Stimulated activated CD4-positive, alpha-beta T cell treated with anti-CD3 and anti-CD28 coated beads, Interleukin-2, amount 100 ng/mL, for 24 hours (primary cell): Measurements from ENCODE around the gene TMEM266.

ENCODE experiments used
- DNase-seq, 2 donors: peaks; one replicate each; pipeline ENCODE4 v3.0.0-alpha.2; 2020

TMEM266 gene

DNA sequence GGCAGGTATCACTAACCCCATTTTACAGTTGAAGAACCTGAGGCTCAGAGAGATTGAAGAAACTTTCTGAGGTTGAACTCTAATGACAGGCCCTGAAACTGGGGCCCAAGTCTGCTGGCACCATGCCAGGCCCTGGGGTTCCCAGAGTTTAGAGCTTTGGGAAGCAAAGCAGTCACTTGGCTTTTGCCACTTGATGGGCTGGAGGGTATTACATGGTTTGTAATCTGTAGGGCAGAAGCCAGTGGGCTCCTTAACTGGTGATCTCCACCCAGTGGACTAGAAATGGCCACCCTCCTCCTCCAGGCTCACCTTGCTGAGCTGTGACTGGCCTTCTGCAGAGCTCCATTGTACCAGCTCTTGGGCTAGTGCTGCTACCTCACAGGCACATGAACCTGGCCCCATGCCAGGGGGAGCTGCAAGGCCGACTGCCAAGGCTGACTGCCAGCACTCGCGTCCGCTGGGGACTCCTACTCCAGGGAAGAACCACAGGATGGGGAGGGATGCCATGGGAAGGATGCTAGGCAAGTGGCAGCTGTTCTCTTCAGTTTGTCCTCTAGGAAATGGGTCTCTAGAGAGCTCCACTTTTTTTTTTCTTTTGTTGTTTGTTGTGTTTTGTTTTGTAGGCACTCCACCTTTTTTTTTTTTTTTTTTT lies 146.7 kb downstream of the TMEM266 start:
- no peak for DNase-seq

GRCh38 chr15:76208084-76208785 lies 148.4 kb downstream of the TMEM266 start:
- no peak for DNase-seq

- DNase-seq = no peak
Measured at GRCh38 chr15:76208786-76209424, 149.1 kb downstream of the TMEM266 start.

GRCh38 chr15:76209523-76209922 lies 149.7 kb downstream of the TMEM266 start:
- DNase-seq = no peak

DNA sequence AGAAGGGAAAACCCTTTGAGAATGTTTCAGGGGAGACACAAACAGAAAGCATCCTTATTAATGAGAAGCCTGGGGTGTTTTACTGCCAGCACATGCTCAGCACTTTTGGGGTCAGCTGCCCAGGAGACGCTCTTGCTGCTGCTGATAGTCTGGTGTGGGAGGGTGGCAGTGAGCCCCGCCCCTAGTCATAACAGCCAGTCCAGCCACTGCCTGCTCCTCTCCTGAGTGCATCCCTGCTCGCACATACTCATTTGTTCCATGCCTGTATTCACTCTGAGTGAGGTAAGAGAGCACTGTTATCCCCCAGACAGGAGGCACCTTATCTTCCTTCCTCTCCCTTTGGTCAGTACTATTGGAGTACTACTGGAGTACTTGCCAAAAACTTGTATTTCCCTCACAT lies 150.2 kb downstream of the TMEM266 start:
- no peak for DNase-seq

DNA sequence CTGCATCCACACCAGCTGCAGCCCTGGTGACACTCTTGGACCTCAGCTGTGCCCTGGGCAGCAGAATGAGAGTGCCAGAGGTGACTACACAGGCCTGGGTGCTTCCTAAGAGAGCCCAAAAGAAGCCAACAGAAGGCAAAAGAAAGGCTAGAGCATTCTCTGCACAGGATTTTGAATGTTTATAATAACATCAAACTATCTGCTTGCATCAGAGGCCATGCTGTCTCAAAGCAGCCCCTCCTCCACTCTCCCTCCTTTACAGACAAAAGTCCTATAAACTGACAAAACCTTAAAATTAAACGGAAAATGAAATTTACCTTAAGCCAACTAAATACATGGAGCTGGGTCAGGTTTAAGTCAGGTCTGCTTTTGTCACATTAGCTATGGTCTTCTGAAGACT lies 155.8 kb downstream of the TMEM266 start:
- no peak for DNase-seq

DNA sequence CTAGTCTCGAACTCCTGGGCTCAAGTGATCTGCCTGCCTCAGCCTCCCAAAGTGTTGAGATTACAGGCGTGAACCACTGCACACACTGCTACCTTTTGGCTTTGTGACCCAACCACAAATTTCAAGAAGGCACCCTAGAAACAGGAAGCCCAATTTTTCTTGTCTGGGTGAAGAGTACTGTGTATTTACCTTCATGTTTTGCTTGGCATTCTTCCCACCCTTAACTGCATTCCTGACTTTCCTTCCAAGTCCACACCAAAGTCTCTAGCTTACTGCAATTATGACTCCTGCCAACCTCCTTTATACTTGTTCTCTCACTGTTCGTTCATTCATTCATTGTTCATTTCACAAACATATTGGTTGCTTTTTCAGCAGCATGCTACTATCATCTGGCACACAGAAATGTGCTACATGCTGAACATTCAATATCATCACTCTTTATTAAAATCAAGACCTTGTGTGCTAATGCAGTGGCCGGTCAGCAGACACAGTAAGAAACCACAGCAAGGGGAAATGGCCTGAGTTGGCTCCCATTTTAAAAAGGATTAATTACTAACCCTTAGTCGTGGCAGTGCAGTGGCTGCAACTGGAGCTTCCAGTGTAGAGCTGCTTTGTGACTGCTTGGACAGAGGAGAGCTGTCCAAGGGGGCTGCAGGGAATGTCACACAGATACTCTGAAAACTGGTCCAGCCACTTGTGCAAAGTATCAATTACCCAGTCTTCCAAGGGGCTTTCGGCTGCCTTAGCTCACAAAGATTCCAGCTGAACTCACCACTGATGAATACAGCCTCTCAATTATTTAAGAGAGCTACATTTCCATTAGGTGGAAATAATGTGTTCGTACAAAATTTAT lies 157.5 kb downstream of the TMEM266 start:
- DNase-seq = no peak

GRCh38 chr15:76217882-76218217 lies 158.1 kb downstream of the TMEM266 start:
- no peak for DNase-seq

DNA sequence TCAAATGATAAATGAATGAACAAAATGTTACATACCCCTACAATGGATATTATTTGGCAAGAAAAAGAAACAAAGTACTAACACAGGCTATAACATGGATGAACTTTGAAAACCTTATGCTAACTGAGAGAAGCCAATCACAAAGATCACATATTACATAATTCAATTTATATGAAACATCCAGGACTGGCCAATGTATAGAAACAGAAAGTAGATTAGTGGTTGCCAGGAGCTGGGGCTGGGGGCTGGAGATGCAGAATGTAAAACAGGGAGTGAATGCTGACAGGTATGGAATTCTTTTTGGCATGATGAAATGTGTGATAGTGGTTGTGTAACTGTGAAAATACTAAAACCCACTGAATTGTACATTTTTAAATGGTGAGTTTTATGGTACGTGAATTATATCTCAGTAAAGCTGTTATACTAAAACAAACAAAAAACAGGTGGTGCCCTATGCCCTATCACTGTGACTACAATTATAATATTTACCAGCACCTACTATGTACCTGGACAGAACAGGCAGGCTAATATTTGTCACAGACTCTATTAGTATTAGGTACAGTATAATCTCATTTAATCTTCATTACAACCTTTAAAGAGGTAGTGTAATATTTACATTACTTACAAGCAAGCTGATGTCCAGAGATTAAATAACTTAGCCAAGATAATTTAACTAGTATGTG lies 161.4 kb downstream of the TMEM266 start:
- DNase-seq = no peak

DNA sequence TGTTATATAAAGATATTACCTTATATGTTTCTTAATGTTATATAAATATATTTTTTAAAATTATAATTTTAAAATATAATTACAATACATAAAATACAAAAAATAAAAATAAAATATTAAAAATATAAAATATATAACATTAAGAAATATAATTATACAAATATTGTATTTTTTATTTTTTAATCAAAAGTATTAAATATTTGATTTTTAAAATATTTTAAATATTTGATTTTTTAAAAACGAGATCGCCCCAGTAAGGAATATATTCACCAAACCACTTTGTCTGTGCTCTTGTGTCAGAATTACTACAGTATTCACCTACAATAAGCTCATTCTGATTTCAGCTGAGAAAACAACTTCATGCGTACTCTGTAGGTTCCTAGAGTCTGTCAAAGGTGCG lies 162.4 kb downstream of the TMEM266 start:
- no peak for DNase-seq

- no peak for DNase-seq
Measured at GRCh38 chr15:76223521-76223920, 163.7 kb downstream of the TMEM266 start.

- DNase-seq = no peak
Measured at GRCh38 chr15:76229266-76229665, 169.5 kb downstream of the TMEM266 start.

DNA sequence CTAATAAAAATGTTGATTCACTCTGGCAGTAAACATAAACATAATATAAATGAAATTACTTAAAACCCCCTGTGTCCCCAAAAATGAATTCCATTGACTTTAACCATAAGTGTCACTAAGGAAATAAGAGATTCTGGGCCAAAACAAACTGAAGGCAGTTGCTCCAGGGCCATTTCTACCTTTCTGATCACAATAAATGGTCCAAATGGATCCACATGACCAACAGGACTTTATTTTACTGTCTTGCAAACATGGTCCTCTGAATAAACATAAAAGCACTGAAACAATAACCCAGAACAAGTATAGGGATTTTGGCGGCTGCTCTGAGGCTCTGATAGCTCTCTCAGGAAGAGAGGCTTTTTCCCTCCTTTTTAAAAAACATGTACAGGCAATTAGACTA lies 174.1 kb downstream of the TMEM266 start:
- DNase-seq = no peak

DNA sequence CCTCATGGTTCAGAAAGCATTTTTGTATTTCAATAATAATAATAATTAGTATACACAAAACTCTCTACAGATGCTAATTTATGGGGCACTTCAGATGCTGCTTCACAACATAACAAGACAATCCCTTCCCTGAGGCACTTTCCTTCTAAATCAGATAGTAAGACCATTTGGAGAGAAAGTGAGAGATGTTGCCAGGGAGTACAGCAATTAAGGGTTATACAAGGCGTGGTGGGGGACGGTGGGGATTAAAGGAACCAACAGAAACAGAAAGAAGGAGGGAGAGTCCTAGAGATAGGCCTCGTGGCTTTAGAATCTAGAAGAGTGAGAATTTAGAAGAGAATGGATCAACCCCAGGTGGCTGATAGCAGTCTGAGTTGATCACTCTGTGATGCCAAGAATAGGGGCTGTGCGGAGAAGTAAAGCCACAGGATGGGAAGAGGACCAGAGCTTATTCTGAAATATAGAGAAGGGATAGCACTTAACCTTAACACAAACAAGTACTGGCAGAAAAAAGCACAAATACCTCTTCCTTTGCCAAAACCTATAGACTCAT lies 174.6 kb downstream of the TMEM266 start:
- no peak for DNase-seq

DNA sequence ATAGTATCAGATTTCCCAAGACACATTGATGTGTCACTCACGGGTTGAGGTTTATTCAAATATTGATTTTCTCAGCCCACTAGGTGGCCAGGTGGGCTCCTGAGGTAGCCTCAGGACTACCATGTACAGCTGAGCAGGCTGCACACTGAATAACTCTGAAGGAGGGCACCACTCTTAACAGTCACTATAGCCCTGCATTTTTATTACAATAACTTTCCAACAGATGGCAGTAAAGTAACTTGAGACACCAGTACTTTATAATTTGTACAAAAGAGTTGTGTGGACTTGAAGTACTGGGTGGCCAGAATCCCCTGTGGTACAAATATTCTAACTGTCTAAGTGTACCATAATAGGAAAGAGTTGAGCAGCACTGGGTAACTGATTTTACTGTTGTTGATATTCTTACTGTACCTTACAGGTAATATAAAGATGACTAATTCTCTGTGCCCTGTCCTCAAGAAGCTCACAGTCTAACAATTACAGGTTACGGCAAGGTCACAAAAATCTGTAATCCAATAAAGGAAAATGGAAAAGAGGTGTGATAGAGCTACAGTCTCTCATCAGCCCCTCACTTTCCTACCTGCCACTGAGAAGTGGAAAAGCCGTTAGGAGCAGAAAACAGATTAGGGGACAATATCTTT lies 175.5 kb downstream of the TMEM266 start:
- no peak for DNase-seq

- DNase-seq = no peak
Measured at GRCh38 chr15:76236350-76236749, 176.6 kb downstream of the TMEM266 start.

DNA sequence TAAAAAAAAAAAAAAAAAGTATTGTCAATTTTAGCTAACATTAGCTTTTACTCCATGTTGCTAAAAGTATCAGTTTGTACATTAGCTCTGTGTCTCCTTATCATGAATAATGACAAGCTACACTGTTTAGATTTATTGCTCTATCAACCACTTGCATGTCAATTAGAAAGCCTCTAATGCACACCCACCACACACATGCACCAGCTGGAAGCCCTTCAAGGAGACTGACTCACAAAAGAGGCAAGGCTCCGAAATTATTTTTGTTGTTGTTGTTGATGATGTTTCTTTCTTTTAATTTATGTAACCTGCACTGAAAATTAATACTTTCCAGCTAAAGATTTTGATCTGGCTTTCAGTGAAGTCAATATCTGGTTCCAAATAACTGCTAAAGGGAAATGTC lies 180.0 kb downstream of the TMEM266 start:
- no peak for DNase-seq

GRCh38 chr15:76245072-76245610 lies 185.4 kb downstream of the TMEM266 start:
- DNase-seq = no peak

DNA sequence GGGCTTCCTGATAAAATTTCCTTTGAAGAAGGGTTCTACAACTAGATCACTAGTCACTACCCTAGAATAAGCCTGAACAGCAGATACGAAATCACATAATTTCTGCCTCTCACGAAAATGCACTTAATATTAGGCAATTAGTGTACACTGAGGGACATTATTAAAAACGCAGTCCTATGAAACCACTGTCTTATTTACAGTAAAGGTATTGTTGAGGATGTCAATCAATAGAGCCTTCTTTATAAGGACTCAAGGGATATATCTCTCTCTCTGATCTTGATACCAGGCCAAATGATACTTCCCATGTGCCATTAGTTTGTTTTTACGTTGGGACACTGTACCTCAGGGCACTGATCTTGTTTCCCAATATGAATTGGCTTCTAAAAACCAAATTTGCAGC lies 191.9 kb downstream of the TMEM266 start:
- DNase-seq = no peak

- DNase-seq = no peak
Measured at GRCh38 chr15:76252249-76252648, 192.5 kb downstream of the TMEM266 start.

DNA sequence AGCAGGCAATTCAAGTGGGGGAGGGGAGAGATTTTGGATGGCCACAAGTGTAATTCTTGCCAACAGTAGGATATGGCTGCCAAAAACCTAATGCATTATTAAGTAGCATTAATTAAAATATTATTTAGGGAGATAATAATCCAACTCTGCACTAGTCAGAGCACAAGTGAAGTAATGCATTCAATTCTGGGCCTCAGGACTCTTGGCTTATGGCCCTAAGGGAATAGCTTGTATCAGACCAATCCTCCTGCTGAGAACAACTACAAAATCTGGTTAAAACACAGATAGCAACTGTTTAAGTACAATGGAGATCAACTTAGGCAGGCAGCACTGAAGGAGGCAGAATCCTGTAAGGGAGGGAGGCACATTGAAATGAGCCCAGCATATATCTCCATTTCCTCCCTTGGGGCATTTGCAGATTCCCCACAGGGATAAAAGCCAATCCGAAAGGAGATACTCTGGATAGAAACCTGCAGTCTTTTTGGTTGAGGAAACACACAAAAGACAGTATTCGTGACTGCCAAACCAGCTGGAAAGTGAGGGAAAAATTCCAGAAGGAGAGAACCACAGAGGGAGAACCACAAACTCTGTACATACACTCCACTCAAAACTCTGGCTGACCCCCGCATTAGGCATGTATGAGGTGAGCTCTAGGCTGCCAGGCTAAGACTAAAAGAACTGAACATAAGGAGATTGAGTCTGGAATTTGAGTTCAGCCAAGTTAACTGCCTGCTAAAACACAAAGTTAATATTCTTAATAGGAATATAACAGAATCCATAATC lies 194.1 kb downstream of the TMEM266 start:
- no peak for DNase-seq
